HG03108 (cell line): ENCODE data around the gene SSTR4.

Experiments
- ATAC-seq: cut with Tn5 transposase; IDR thresholded peaks from one replicate; pipeline ENCODE4 v1.9.1; 2021; ENCODE audit warnings: moderate library complexity; ENCODE audit not compliant: unreplicated experiment

SSTR4 gene

DNA sequence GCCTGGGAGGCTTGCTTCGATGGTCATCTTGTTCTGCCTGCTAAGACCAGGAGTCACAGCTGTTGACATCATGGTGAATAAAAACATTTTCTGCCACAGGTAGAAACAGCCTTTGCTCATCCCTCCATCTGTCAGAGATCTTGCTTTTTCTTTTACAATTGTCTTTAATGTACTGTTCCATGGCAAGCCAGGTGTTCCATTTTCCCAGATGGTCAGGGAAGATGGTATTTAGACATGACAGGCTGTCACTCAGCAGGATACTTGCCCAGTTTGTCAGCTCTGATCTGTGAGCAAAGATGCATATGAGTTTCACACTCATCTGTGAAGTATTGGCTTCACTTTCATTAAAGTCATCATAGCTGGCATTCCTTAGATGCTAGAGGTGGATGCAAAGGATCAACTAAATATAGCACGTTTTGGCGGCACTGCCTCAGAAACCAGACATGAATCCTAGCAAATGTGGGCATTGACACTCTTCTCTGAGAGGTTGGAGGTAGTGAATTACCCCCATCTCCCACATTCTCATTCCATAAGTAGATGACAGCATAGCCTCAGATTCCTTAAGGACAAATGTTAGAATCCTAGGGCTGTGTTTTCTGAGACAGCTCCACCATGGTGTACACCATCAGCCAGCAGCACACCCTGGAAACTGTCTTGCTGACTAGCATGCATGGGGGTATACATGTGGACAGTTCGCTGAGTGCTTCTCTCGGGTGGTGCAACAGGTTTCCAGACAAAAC lies 4.2 kb downstream of the SSTR4 start:
- ATAC-seq: no peak

- ATAC-seq: no peak
These were observed 4.9 kb downstream of the SSTR4 start for GRCh38 chr20:23039885-23040508.

DNA sequence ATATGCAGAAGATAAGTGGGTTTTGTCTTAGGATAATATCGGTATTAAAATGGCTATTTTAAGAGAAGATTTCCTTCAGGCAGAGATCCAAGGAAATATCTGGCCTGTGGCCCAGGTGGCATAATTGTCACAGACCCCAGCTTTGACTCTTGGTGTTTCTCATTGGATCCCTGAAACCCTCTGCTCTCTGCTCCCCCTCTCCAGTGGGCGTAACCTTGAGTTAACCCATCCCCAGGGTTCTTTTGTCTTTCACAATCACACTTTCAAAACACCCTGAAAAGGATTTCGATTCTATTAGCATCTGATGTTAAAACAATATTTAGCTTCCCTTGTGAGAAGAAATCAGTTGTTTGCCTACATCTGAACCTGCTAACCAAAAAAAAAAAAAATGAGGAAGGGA lies 7.2 kb downstream of the SSTR4 start:
- ATAC-seq: no peak

- no peak for ATAC-seq
These were observed 8.3 kb downstream of the SSTR4 start for GRCh38 chr20:23043376-23043775.

DNA sequence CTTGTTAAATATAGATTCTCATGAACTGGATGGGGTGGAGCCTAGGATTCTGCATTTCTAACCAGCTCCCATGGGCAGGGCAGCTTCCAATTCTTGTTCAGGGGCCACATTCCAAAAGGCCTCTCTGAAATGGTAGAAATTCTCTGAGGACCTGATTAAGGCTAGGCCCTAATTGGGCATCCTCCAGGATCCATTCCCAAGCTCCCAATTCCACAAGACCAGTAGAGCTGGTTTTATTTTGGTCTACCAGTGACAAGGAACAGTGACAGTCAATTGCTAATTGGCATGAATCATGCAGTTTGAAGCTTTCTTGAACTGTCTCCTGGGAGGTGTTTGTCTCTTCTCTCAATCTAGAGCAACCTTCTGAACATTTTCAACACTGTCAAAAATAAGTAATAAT lies 11.3 kb downstream of the SSTR4 start:
- no peak for ATAC-seq

DNA sequence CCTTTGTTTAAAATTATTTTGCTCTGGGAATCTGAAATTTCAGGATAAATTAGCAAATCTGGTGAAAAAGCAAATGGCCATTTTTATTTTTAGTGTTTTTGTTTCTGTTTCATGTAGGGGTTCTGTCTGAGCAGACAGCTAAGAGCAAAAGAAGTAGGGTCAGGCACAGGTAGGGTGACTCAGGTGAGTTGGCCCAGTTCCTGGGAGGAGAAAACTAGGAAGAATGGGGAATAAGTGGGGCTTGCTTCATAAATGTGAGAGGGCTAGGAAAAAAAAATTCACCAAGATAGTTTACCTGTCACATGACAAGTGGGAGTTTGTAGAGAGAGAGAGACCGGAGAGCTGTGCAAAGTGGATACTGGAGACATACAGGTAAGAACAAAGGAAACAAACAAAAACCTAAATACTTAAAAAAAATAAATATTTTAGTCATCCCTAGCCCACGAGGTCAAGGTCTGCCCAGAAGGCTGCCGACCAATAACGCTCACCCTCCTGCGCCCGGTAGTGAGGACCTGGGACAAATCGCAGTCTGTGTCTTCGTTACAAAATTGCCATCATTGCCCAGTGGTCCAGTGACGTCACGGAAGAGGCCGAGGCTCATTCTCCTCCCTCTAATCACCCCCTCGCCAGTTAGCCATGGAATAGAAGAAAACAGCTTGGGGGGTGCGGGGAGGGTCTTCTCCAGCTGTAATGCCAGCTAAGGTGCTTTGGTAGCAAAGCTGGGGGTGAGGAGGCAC lies 12.1 kb downstream of the SSTR4 start:
- ATAC-seq: no peak

- no peak for ATAC-seq
These were observed 12.7 kb downstream of the SSTR4 start for GRCh38 chr20:23047738-23048214.

GRCh38 chr20:23048283-23049200 lies 13.4 kb downstream of the SSTR4 start:
- ATAC-seq: no peak

DNA sequence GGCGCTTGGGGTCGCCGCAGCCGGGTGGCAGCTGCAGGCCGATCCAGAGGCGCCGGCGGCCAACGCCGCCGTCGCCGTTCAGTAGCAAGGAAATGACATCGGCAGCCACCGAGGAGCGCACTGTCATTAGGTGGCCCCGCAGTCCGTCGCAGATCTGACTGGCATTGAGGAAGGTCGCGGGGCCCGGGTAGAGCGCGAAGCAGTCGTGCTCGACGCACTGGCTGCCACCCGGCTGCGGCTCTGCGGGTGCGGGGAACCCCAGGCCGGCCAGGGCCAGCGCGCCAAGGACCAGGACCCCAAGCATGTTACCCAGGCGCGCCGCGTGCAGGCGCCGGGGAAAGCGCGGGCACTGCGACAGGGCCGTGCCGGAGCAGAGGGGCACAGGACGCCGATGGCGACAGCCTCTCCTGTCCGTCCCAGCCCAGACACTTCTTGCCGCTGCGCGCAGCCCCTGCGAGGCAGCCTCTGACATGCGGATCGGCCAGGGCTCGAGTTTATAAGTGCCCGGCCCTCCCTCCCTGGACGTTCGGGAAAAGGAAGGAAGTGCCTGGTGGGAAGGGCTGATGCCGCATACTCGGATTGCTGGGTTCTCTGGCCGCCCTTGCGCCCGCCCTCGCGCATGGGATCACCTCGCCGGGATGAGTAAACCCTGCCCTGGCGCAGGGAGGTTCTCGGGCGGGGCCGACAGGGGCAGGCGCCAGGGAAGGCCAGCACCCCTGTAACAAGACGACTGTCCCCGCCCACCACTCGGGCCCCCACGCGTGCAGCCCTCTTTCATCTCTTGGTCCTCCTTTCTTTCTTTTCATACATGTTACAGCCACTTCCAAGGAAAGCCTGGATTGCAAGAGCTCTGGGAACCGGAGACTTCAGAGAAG lies 14.3 kb downstream of the SSTR4 start, which contains the start of gene THBD:
TSS of gene THBD (minus strand) at position 472 of the 875 bp plus-strand sequence. CDS start at position 304, 168 bp downstream.
- ATAC-seq: no peak

GRCh38 chr20:23050076-23050838 lies 15.1 kb downstream of the SSTR4 start:
- ATAC-seq: no peak

GRCh38 chr20:23050847-23051627 lies 15.9 kb downstream of the SSTR4 start:
- ATAC-seq: no peak

- no peak for ATAC-seq
These were observed 17.8 kb downstream of the SSTR4 start for GRCh38 chr20:23052904-23053303.

DNA sequence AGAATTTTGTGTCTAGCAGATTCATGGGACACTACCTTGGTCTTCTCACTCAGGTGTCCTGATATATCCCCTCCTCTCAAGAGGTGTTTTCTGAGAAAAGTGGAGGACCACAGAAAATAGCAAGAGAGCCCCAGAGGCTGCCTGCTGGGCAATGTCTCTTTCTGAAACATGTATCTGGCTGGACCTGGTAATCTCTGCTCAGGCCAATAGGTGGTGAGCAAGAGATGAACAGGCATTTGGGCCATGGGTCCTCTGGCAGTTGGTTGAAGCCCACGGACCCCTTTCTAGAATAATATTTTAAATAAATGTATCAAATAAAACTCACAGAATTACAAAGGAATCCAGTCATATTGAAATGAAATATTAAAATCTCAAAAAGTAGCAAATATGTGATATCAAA lies 23.1 kb downstream of the SSTR4 start:
- ATAC-seq: no peak

DNA sequence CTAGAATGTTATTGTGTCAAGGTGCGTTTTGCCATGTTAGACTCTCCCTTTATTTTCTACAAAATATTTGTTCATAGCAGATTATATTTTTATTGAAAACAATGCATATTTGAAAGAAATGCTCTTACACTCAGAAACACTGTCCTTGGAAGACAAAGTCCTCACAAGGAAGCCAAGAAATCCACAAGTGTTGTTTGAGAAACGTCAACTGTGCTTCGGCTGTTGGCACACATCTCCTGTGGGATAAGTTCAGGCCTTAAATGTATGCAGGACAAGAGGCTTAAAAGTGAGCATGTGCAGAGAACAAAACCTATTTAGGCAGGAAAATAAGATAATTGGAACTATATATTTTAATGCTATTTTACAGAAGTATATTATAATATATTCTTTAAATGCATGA lies 23.9 kb downstream of the SSTR4 start:
- no peak for ATAC-seq

DNA sequence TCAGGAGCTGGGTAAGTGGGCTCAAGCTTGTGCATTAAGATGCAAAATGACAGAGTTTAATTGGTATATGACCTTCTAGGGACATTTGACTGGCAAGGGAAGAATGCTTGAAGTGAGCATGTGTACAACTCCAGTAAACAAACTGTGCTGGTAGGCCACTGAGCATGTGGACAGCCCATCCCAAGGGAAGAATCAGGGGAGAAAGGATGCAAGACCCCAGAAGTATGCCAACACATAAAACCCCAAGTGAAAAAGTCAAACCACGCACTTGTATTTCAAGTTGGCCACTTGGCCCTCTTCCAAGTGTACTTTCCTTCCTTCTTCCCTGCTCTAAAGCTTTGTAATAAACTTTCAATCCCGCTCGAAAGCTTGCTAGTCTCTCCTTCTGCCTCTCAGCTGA lies 24.7 kb downstream of the SSTR4 start:
- ATAC-seq: no peak

- no peak for ATAC-seq
These were observed 25.5 kb downstream of the SSTR4 start for GRCh38 chr20:23060629-23061028.

GRCh38 chr20:23061262-23061661 lies 26.1 kb downstream of the SSTR4 start:
- no peak for ATAC-seq
